ENCODE results near the gene ZCCHC17. TPM values are rescaled to one million over a fixed set of nuclear protein-coding genes. Genes with fewer than 3 reads are reported as not detected.

ZCCHC17 gene, protein sequence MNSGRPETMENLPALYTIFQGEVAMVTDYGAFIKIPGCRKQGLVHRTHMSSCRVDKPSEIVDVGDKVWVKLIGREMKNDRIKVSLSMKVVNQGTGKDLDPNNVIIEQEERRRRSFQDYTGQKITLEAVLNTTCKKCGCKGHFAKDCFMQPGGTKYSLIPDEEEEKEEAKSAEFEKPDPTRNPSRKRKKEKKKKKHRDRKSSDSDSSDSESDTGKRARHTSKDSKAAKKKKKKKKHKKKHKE
- 38.0 and 38.2 TPM in 2 replicates for total RNA-seq

GRCh38 chr1:31296486-31297276 is at the start of gene ZCCHC17, which contains the start of gene SNRNP40:
Gene ZCCHC17 (plus strand): TSS chr1:31297032. CDS start chr1:31310099, 13,067 bp downstream.
Gene SNRNP40 (minus strand): TSS chr1:31296788. CDS start chr1:31296751, 37 bp downstream.

GRCh38 chr1:31373056-31373896 is 76.4 kb downstream of the ZCCHC17 start, which contains the start of gene FABP3:
Gene FABP3 (minus strand): TSS chr1:31373076. CDS start chr1:31373014, 62 bp downstream.

GRCh38 chr1:31412732-31413404 is 116.0 kb downstream of the ZCCHC17 start, which contains the start of gene SERINC2:
Gene SERINC2 (plus strand): TSS chr1:31413213. CDS start chr1:31413266, 53 bp downstream.

Other genes with a start within 250 kb of the ZCCHC17 start
- 46.4 and 63.8 TPM in 2 replicates for gene PUM1, start 231.3 kb upstream of the ZCCHC17 start, total RNA-seq
- gene NKAIN1, start 57.1 kb upstream of the ZCCHC17 start, total RNA-seq, result 0.47 TPM in 1 of 2 replicates, not detected in the other
- gene SNRNP40, start 244 bp upstream of the ZCCHC17 start, total RNA-seq, result 97.8 and 109 TPM in 2 replicates
- gene FABP3, start 76.0 kb downstream of the ZCCHC17 start, total RNA-seq, result 3.9 and 9.6 TPM in 2 replicates
- gene SERINC2, start 116.2 kb downstream of the ZCCHC17 start, total RNA-seq, result 12.5 and 17.3 TPM in 2 replicates

All from mammary microvascular endothelial cell (primary cell).